HG03039 (cell line): ENCODE results near the gene TCL1A.

Experiments
- ATAC-seq: cut with Tn5 transposase; IDR thresholded peaks from one replicate; pipeline ENCODE4 v1.9.1; 2021; ENCODE audit warnings: mild to moderate bottlenecking, moderate library complexity; ENCODE audit not compliant: unreplicated experiment

The TCL1A gene

DNA sequence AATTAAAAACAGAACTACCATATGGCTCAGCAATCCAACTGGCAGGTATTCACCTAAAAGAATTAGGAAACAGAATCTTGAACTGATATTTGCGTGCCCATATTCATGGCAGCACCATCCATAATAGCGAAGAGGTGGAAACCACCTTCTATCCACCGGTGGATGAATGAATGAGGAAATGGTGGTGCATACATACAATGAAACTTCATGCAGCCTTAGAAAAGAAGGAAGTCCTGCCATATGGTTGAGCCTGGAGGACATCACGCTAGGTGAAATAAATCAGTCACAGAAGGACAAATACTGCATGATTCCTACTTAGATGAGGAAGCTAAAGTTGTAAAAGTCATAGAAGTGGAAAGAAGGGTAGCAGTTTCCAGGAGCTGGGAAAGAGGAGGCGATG is 6.6 kb downstream of the TCL1A start:
- ATAC-seq = no peak

DNA sequence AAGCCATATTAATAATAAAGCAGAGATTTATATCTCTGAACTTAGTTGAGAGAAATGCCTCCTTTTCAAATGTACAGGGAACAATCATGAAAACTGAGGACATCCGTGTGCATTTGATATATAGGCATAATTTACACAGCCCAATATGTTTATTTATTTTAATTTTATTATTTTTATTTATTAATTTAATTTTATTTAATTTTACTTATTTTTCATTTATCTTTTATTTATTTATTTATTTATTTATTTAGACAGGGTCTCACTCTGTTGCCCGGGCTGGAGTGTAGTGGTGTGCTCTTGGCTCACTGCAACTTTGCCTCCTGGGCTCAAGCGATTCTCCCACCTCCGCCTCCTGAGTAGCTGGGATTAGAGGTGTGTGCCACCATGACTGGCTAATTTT is 8.4 kb downstream of the TCL1A start:
- ATAC-seq = no peak

DNA sequence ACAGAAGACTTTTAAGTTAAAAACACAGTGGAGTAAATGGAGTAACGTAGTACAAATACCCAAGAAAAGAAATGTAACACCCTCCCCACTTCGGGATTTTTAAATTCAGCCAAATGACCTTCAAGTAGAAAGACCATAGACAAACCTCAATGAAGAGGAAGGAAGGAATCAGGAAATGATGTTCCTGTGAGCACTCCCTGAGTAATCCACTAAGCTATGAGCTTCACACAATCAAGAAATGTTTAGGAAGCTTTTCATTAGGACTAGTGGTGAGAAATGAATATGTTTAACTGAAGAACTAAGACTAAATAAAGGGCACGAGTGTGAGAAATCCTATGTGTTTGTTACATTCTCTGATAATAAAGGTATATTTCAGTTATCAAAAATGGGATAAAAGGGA is 10.1 kb downstream of the TCL1A start:
- no peak for ATAC-seq

DNA sequence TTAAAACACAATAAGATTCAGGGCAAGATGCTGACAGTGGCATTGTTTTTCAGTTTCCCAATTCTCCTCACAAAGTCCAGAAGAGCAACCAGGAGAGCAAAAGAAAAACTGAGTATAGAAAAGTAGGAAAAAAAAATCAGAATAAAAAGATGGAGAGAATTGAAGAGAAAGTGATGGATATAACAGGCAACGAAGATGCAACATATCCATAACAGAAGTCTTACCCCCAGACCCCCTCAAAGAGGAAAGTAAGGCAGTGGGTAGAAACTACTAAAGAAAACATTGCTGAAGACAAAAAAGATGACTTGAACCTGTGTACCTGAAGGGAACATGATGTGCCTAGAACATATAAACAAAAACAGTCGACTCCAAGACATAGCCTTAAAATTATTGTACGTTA is 10.6 kb downstream of the TCL1A start:
- no peak for ATAC-seq

DNA sequence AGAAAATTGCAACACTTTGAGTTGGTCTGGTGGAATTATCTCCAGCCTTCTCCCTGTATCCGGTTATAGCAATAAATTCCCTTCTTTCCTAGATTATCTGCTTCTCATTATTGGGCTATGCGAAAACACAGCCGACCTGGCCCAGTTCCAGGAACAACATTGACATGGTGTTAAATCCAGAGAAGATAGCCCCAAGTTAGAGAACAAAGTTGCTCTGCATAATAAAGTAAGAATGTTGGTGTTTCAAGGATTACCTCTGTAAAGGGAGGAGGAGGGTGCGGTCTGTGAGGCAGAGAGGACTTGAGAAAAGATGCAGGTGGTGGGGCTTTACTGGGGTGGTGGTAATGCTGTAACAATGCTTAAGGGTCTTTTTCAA is 12.1 kb downstream of the TCL1A start:
- no peak for ATAC-seq

DNA sequence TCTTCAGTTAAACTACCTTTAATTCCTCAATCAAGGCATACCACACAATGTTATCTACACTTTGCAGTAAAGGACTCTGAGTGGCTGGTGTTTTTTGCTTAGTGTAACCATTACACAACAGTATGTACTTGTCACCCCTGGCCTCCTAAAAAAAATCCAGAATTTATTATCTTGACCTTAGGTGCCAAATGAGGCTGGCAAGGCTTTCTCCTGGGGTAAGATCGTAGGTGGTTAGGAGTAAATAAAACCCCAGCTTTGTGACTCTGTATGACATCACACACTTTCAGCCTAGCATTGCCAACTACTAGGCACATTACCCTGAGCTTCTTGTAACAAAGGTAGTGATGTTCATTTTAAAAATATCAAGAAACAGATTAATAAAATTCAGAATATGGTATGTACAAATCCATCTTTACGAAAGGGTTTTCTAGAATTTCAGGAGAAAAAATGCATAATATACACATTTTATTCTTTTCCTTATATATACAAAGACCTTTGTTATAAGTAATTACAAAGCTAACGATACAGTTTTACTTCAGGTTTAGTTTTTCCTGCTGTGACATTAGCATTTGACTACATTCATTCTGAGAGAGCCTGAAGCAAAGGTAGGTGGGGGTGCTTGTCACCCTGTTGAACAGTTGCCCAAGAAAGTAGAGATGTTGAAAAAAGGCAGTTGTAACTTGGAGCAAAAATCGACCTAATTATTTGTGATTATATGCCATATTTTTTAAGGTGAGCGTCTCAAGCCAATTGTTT is 13.5 kb downstream of the TCL1A start:
- ATAC-seq = no peak

DNA sequence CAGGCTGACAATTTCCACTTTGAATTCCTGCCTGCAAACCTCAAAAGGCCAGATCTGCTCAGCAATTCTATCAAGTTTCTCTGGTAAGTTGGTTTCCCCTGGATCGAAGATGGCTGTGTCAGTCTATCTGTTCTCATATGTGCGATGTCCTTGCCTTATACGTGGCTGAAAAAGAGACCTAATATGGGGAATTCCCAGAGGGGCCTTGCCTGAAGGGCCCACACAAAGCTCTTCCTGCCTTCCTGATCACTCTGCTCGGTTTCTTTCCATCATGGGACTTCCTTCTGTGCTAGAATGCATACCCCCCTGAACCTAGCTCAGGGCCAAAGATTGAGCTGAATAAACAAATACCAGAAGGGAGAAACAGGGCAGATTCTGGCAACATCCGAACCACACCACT is 14.5 kb downstream of the TCL1A start:
- peak; percentile 59 for ATAC-seq

DNA sequence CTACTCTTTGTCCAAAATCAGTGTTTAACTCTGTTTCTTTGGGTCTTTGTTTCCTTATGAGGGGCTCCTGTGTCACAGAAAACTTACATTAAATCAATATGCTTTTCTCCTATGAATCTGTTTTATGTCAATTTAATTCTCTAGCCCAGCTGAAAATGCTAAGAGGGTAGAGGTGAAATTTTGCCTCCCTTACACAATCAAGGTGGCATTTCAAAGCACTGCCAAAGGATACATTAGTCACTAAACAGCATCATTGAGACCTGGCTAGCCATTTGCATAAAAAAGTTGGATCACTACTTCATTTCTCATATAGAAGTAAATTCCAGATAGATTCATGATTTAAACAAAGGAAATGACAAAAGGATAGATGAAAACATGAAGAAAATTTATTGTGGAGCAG is 15.6 kb downstream of the TCL1A start:
- no peak for ATAC-seq

DNA sequence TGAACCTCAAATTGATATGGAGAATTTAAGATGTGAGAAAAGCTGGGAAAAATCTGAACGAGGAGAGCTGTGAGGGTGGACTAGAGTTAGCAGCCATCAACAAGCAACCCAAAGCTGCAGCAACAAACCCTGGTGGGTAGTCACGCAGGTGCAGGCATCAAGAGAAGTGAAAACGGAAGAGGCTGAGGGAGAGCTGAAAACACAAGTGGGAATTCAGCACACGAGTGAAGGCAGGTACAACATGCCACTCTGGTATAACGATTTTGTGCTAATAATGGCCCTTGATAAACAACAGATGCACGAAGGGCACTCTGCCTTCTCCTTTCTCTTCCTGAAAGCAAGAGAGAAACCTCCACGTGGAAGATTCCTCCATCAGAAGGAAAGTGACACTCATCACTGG is 16.2 kb downstream of the TCL1A start:
- no peak for ATAC-seq

DNA sequence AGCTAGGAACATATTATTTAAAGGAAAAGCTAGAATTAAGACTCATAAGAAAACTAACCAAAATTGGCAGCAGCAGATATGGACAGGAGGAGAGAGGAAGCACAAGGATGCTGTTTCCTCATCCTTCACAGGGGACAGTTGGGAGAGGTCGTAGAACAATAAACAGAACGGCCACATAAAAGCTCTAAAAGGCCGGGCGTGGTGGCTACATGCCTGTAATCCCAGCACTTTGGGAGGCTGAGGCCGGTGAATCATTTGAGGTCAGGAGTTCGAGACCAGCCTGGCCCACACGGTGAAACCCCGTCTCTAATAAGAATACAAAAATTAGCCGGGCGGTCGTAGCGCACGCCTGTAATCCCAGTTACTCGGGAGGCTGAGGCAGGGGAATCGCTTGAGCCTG is 17.2 kb downstream of the TCL1A start:
- ATAC-seq = no peak

DNA sequence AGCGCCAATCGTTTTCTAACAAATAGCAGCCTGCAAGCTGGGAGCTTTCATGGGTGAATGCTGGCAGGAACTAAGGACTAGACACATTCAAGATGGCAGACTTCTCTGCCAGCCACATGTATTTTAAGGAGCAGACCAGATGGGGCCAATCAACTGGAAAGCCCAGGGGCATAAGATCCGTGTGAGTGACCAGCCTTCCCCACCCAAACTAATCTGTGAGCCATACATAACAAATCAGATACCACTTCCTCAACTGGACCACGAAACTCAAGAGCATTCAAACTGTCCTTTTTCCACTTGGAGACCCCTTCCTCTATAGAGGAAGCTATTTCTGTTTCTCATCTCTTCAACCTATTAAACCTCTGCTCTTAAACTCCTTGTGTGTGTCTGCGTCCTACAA is 18.0 kb downstream of the TCL1A start:
- ATAC-seq = no peak

DNA sequence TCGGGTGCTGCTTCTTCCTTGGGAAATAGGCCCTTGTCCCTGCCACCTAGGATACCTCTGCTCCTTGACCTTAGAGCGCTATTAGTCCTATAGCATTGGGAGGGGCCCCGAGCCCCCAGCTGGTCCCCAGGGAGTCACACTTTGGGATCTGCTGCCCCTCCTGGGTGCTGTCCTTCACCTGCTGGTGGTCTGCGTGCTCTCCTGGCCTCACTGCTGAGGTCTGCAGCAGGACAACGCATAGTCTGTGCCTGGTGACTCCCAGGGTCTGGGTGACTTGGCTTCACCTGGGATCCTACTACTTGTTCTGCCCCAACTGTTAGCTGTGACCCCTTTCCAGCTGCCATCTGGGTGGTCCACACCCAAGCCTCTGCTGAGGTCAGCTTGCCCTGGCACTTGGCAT is 18.9 kb downstream of the TCL1A start:
- no peak for ATAC-seq

DNA sequence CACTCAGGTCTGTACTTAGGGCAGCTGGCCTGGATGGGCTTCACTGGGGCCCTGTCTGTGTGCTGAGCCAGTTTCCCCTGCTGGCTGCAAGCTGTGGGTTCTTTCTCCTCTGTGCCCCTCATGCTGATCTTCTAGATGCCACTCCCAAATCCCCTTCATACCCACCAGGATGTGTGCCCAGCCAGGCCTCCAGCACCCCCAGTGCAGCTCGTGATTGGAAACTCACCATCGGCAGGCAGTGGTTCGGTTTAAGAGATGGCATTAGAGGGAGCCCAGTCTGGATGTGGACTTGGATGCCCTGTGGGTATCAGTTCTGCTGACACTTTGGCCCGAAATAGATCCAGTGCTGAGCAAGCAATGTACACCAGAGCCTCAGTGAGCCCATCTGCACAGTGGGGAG is 21.8 kb downstream of the TCL1A start:
- no peak for ATAC-seq

DNA sequence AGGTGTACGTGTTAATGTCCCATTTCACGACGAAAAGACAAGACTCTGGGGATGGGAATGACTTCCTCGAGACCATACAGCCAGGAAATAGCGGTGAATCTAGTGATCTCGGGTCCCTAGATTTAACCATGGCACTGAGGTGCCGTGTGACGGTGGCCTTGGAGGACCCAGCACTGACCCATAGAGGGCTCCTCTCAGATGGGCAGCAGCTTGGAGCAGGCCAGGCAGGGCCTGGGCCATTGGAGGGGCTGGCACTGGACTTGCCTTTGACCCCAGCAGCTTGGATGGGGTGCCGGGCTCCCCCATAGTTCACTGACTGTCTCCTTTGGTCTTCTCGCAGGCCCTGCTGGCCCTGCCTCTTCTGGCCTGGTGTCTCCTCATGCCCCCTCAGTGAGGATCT is 22.3 kb downstream of the TCL1A start:
- no peak for ATAC-seq

DNA sequence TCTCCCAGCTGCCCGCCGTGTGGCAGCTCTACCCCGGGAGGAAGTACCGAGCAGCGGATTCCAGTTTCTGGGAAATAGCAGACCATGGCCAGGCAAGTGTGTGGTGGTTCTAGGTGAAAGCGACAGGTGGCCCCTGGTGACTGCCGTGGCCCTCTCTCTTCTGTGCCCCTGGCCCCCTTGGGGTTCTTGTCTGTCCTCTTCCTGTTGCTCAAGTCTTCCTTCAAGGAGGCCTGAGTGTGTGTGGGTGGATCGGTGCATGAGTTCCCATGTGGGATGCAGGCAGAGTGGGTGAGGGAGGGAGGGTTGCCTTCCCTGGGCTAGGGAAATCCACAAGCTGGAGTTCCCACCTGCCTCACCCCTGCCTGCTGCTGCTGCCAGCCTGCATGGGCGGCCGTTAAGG is 23.1 kb downstream of the TCL1A start:
- ATAC-seq = no peak

DNA sequence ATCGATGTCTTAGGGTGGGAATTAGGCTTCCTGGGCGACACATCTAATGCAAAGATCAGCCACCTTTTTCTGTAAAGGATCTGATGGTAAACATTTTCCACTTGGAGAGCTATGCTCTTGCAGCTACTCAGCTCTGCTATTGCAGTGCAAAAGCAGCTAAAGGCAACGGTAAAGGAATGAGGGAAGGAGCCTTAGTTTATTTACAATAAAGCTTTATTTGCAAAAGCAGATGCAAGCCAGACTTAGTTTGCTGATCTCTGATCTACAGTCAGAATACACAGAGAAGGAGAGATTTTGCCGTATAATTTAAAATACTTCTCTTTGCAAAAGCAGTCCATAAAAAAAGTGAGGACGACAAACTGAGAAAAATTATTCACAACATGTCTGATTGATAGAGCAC is 24.5 kb downstream of the TCL1A start:
- no peak for ATAC-seq

DNA sequence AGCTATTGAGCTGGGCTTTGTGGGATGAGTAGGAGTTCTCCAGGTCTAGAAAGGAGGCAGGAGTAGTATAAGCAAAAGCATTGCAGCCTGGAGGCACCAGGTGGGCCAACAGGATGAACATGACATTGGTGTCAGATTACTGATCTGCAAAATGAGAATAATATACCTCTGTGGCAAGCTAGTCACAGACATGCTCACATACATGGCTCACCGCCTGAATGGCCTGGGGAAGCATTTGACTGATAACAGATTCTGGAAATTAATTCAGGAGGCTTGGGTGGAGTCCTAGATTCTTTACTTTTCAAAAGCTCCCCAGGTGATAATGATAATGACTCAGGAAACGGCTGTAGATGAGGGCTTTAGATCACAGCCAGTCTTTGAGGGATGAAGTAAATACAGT is 27.0 kb downstream of the TCL1A start:
- ATAC-seq = no peak

DNA sequence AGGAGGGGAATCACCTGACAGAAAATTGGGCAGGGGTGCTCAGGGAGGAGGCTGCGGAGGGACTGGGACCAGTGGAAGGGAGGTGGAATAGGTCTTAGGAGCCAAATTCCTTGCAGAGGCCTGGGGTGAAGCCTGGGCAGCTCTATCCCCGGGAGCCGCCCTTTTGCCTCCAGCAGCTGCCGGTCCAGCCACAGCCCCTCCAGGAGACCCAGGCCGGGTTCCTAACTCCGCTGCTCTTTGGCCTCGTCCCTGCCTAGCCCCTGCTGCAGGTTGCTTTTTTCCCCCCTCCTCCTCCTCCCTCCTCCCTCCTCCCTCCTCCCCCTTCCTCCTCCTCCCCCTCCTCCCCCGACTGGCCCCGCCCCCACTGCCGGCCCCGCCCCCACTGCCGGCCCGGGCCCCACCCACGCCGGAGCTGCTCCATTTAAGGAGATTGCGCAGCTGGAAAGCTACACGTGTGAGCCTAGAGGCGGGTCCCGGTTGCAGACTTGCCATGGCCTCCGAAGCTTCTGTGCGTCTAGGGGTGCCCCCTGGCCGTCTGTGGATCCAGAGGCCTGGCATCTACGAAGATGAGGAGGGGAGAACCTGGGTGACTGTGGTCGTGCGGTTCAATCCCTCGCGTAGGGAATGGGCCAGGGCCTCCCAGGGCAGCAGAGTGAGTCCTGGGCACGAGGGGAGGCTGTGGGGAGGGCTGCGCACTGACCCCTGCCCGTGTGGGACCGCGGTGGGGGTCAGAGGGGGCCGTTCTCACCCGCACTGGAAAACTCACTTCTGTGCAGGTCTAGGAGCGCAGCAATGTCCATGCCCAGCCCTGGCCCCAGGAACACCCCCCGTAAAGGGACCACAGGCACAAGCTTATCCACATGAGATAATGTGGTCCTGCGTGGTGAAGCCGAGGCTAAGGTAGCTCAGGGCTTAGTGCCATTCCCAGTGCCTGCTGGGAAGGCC is 27.7 kb downstream of the TCL1A start, which contains the start of gene TCL1B:
TSS of gene TCL1B (plus strand) at position 449 of the 945 bp plus-strand sequence. CDS start at position 491, 42 bp downstream.
- no peak for ATAC-seq

DNA sequence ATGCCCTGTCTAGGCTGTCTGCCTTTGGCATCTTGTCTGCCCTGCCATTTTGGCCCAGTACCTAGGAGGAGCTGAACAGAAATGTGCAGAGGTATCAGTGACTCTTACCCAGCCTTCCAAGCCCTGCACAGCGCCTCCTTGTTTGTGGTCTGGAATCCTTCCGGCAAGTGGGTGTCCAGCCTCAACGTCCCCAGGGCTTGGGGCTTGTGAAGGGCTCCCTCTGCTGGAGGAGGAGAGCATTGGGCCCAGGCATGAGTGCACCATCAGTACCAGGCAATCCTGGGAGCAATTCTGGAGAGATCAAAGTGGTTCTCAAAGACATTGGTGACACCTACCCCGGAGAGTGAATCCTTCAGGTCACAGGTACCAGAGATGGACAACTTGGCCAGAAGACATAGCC is 30.1 kb downstream of the TCL1A start:
- peak; percentile 43 for ATAC-seq

DNA sequence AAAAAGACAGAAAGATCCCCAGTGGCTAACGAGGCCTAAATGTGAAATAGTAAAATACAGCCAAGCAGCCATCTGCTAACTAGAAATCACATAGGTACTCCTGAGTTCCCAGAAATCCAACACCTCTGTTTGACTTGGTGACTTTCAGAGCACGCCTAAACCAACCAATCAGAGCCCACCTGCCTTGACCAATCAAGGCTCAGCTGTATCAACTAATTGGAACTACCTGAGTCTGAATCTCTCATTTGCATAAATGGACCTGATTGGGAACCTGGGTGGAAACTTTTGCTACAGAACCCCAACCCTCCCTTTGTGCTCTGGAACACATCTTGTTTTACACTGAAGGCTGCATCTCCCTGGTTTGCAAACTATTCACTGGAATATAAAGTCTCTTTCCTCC is 32.8 kb downstream of the TCL1A start:
- no peak for ATAC-seq

DNA sequence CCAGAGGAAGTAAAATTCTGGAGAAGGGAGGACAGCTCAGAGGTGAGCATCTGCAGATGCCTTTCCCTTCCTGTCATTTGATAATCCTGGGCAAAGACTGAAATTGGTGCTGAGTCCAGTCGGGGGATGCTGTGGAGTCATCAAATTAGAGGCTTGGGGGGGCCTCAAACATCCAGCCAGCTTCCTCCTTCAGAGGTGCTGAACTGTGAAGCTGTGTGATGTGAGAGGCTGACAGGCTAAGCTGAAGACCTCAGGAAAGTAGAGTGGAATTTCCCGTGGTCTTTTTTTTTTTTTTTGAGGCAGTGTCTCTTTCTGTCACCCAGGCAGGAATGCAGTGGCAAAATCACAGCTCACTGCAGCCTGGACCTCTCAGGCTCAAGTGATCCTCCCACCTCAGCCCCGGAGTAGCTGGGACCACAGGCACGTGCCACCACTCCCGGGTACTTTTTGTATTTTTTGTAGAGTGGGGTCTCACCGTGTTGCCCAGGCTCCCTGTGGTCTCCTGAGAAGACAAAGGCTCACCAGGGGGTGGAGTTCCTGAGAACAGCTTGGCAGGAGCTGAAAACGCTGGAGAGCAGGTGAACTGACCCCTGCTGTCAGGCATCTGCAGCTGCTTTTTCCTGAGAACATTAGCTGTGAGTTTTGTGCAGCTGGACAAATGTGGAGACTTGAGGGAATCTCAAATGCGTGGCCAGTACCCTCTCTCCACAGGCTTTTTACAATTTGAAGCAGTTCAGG is 33.8 kb downstream of the TCL1A start:
- ATAC-seq = no peak
